ENCODE results near the gene IDH3G. TPM values are rescaled to one million over a fixed set of nuclear protein-coding genes. Genes with fewer than 3 reads are reported as not detected.

IDH3G gene
- total RNA-seq, 1 donor from 2014 or later: 56.7 TPM

- Mint-ChIP-seq H3K27me3 (ENCODE audit: unreplicated experiment) (no peaks in the 10 kb centered on the region), H3K4me3 (ENCODE audit: unreplicated experiment) (no peak overlapping the region), H3K4me1 (ENCODE audit: low read depth, unreplicated experiment) (no peaks in the 10 kb centered on the region), H3K36me3 (ENCODE audit: unreplicated experiment) (no peaks in the 10 kb centered on the region), H3K27ac (ENCODE audit: unreplicated experiment) (no peak overlapping the region), H3K9me3 (ENCODE audit: unreplicated experiment) (no peaks in the 10 kb centered on the region)
- TF ChIP-seq CTCF (IDR thresholded peaks at IDR 0.05; ENCODE audit: partially characterized antibody, unreplicated experiment): no peak
- DNase-seq: peak; percentile 4
Observed at GRCh38 chrX:153770601-153771414, 23.4 kb downstream of the IDH3G start.

- no peak overlapping the region for H3K4me3 Mint-ChIP-seq (ENCODE audit: unreplicated experiment)
- H3K36me3 Mint-ChIP-seq (ENCODE audit: unreplicated experiment): no peaks in the 10 kb centered on the region
- H3K4me1 Mint-ChIP-seq (ENCODE audit: low read depth, unreplicated experiment): no peaks in the 10 kb centered on the region
- no peaks in the 10 kb centered on the region for H3K27me3 Mint-ChIP-seq (ENCODE audit: unreplicated experiment)
- H3K9me3 Mint-ChIP-seq (ENCODE audit: unreplicated experiment): no peaks in the 10 kb centered on the region
- no peak for TF ChIP-seq CTCF (IDR thresholded peaks at IDR 0.05; ENCODE audit: partially characterized antibody, unreplicated experiment)
- H3K27ac Mint-ChIP-seq (ENCODE audit: unreplicated experiment): no peak overlapping the region
- DNase-seq: peak; percentile 6
Observed at GRCh38 chrX:153769865-153770600, 24.1 kb downstream of the IDH3G start.

GRCh38 chrX:153769158-153769864 lies 24.9 kb downstream of the IDH3G start:
- H3K27me3 Mint-ChIP-seq (ENCODE audit: unreplicated experiment): no peaks in the 10 kb centered on the region
- no peak overlapping the region for H3K4me3 Mint-ChIP-seq (ENCODE audit: unreplicated experiment)
- TF ChIP-seq CTCF (IDR thresholded peaks at IDR 0.05; ENCODE audit: partially characterized antibody, unreplicated experiment): no peak
- no peak overlapping the region for H3K27ac Mint-ChIP-seq (ENCODE audit: unreplicated experiment)
- no peaks in the 10 kb centered on the region for H3K4me1 Mint-ChIP-seq (ENCODE audit: low read depth, unreplicated experiment)
- H3K9me3 Mint-ChIP-seq (ENCODE audit: unreplicated experiment): no peaks in the 10 kb centered on the region
- DNase-seq: peak; percentile 6
- no peaks in the 10 kb centered on the region for H3K36me3 Mint-ChIP-seq (ENCODE audit: unreplicated experiment)

GRCh38 chrX:153768311-153769157 lies 25.6 kb downstream of the IDH3G start:
- Mint-ChIP-seq H3K27me3 (ENCODE audit: unreplicated experiment) (no peaks in the 10 kb centered on the region), H3K9me3 (ENCODE audit: unreplicated experiment) (no peaks in the 10 kb centered on the region), H3K4me3 (ENCODE audit: unreplicated experiment) (no peak overlapping the region), H3K27ac (ENCODE audit: unreplicated experiment) (no peak overlapping the region), H3K36me3 (ENCODE audit: unreplicated experiment) (no peaks in the 10 kb centered on the region), H3K4me1 (ENCODE audit: low read depth, unreplicated experiment) (no peaks in the 10 kb centered on the region)
- no peak for TF ChIP-seq CTCF (IDR thresholded peaks at IDR 0.05; ENCODE audit: partially characterized antibody, unreplicated experiment)
- DNase-seq: peak; percentile 8

All from glutamatergic neuron (in vitro differentiated cells).